B cell (primary cell): ENCODE data around the gene ARHGEF10L.

Experiments
- CTCF ChIP-seq: fragments of 200-600 bp; IDR thresholded peaks from one replicate; pipeline ENCODE4 v1.8.0; 2022; ENCODE audit warnings: antibody characterized with exemption, mild to moderate bottlenecking
- EZH2 ChIP-seq: IDR thresholded peaks from 2 replicates; pipeline ENCODE4 v1.6.1; 2012; ENCODE audit warnings: borderline replicate concordance, low read depth, mild to moderate bottlenecking, moderate library complexity, low read length; ENCODE audit not compliant: insufficient read depth, poor library complexity, severe bottlenecking

GRCh38 chr1:17729909-17730308, 190.4 kb downstream of the ARHGEF10L start:
- TF ChIP-seq CTCF = no peak
- no peak for TF ChIP-seq EZH2
